ENCODE results near the gene THOC1. TPM values are rescaled to one million over a fixed set of nuclear protein-coding genes. Genes with fewer than 3 reads are reported as not detected.

The THOC1 gene
- total RNA-seq, 1 experiment from 2014 or later: 74.5 TPM

- no peaks in the 10 kb centered on the region for H3K79me2 ChIP-seq (ENCODE audit: insufficient read depth, low read length)
- H3K27me3 ChIP-seq (ENCODE audit: insufficient read depth, low read length): no peaks in the 10 kb centered on the region
- H3K23ac ChIP-seq (ENCODE audit: insufficient read length, low read depth, low read length): no peak overlapping the region
- no peak overlapping the region for H3K4me2 ChIP-seq (ENCODE audit: insufficient read depth, insufficient read length, low read length)
- H2BK120ac ChIP-seq (ENCODE audit: low read depth, low read length, poor library complexity, severe bottlenecking): no peak overlapping the region
- H4K20me1 ChIP-seq (ENCODE audit: control insufficient read depth, insufficient read depth, insufficient read length): no peaks in the 10 kb centered on the region
- peaks cover 0 to 5% of the 10 kb centered on the region in 2 experiments; a peak in 1 of 5 replicates for H3K9me3 Mint-ChIP-seq
- H4K8ac ChIP-seq (replicated peaks; ENCODE audit: insufficient read length, low read depth, low read length): no peak overlapping the region
- H3K4me3 Mint-ChIP-seq: no peak overlapping the region
- no peak overlapping the region for H3T11ph ChIP-seq (ENCODE audit: low read length)
- no peaks in the 10 kb centered on the region for H3K23me2 ChIP-seq (ENCODE audit: insufficient read length, low read depth, low read length, poor library complexity, severe bottlenecking)
- no peak overlapping the region for H2BK15ac ChIP-seq (ENCODE audit: low read depth, low read length)
- WGBS (ENCODE audit: extremely low coverage, insufficient read length, low lambda C conversion rate): no CpG with 5 or more reads among the region's 3 CpGs
- no peak for DNase-seq
- peaks cover 47 to 75% (median 73%) of the 10 kb centered on the region in 3 experiments for H3K36me3 Mint-ChIP-seq (ENCODE audit: insufficient read depth in 1 of 3, low read depth in 3 of 3)
- H2BK20ac ChIP-seq (ENCODE audit: low read depth, low read length, poor library complexity, severe bottlenecking): no peak overlapping the region
- no peak overlapping the region for H3K27ac Mint-ChIP-seq
- H2AFZ ChIP-seq (ENCODE audit: low read length): no peak overlapping the region
- no peak overlapping the region for H3K56ac ChIP-seq (ENCODE audit: insufficient read length, low read depth, low read length)
- H3K4me1 ChIP-seq (ENCODE audit: insufficient read depth, low read length): no peaks in the 10 kb centered on the region; the same call in 1 of the 2 replicates
- no peaks in the 10 kb centered on the region for H3K27me3 Mint-ChIP-seq (ENCODE audit: low read depth)
- no peaks in the 10 kb centered on the region for H3K79me1 ChIP-seq (ENCODE audit: insufficient read depth, low read depth, low read length, poor library complexity, severe bottlenecking)
- no peak overlapping the region for H3K9ac ChIP-seq (ENCODE audit: extremely low read depth, insufficient read length, low read length)
- H3K4me1 Mint-ChIP-seq: peaks cover 20 to 21% of the 10 kb centered on the region in 2 experiments
- H3K18ac ChIP-seq (ENCODE audit: insufficient read length, low read depth, low read length): no peak overlapping the region
- H3K14ac ChIP-seq (ENCODE audit: insufficient read depth, low read length): no peak overlapping the region
- H4K5ac ChIP-seq (ENCODE audit: insufficient read length, low read depth, low read length): no peak overlapping the region
- no peak for TF ChIP-seq CTCF (conservative IDR thresholded peaks at IDR 0.05)
- H3K4ac ChIP-seq (ENCODE audit: low read depth, low read length): no peak overlapping the region
- no peak overlapping the region for H2AK5ac ChIP-seq (ENCODE audit: insufficient read length, low read length)
- peaks cover 17% of the 10 kb centered on the region for H3K9me3 ChIP-seq (ENCODE audit: control insufficient read depth, low read depth, low read length)
- no peak overlapping the region for H3K27ac ChIP-seq (ENCODE audit: insufficient read length, low read depth, low read length)
- no peak overlapping the region for H2BK5ac ChIP-seq (ENCODE audit: insufficient read length, low read length)
- H4K91ac ChIP-seq (ENCODE audit: insufficient read length, low read depth, low read length): no peak overlapping the region
- H2BK12ac ChIP-seq (ENCODE audit: insufficient read length, low read depth, low read length): no peak overlapping the region
Observed at GRCh38 chr18:213966-214365, 53.9 kb downstream of the THOC1 start.

Data from H9 (cell line).